Measurements from ENCODE around the gene PHOX2A. TPM values are rescaled to one million over a fixed set of nuclear protein-coding genes. Genes with fewer than 3 reads are reported as not detected.
"Not testable (repeated sequence)": the region's sequence is repeated elsewhere in the genome, so short reads cannot be mapped to it uniquely, and the experiment has no call there.

PHOX2A gene
- total and polyA plus RNA-seq, 12 donors, result not detected

- DNase-seq (no peak), ATAC-seq (no peak)
- TF ChIP-seq CTCF (IDR thresholded peaks at IDR 0.05), result no peak
- Histone ChIP-seq H3K4me3 (no peak overlapping the region), H3K27ac (no peak overlapping the region), H3K27me3 (peaks cover 0 to 41% (median 16%) of the 10 kb centered on the region in 7 donors), H3K9me3 (no peaks in the 10 kb centered on the region), H3K4me1 (no peaks in the 10 kb centered on the region), H3K36me3 (no peaks in the 10 kb centered on the region)
- intact Hi-C loops (cut with DNase I), result no loop called here
Measured at GRCh38 chr11:72278905-72279304, 34.9 kb upstream of the PHOX2A start.

GRCh38 chr11:72274435-72274834 lies 30.5 kb upstream of the PHOX2A start:
- ATAC-seq (no peak), DNase-seq (no peak)
- 85 to 89% methylated on average over 6 of the region's 6 CpGs for WGBS, 2 donors
- no peak overlapping the region for H3K4me3 ChIP-seq
- H3K27me3 ChIP-seq, result peaks cover 0 to 25% (median 7%) of the 10 kb centered on the region in 7 donors
- intact Hi-C loops (cut with DNase I), result no loop called here
- no peak for TF ChIP-seq CTCF (IDR thresholded peaks at IDR 0.05)
- H3K9me3 ChIP-seq, result no peaks in the 10 kb centered on the region
- H3K27ac ChIP-seq, result no peak overlapping the region
- peaks cover 0 to 11% (median 0%) of the 10 kb centered on the region in 9 donors for H3K4me1 ChIP-seq
- H3K36me3 ChIP-seq, result no peaks in the 10 kb centered on the region

GRCh38 chr11:72271980-72272379 lies 28.0 kb upstream of the PHOX2A start:
- no peak for TF ChIP-seq CTCF (IDR thresholded peaks at IDR 0.05)
- Histone ChIP-seq H3K36me3 (no peaks in the 10 kb centered on the region), H3K9me3 (no peaks in the 10 kb centered on the region), H3K4me1 (peaks cover 0 to 13% (median 0%) of the 10 kb centered on the region in 9 donors), H3K27ac (no peak overlapping the region), H3K4me3 (no peak overlapping the region), H3K27me3 (peaks cover 0 to 33% (median 7%) of the 10 kb centered on the region in 7 donors)
- DNase-seq, result no peak
- 91 to 92% methylated on average over 1 of the region's 1 CpG for WGBS, 2 donors
- no peak for ATAC-seq
- intact Hi-C loops (cut with DNase I), result no loop called here

GRCh38 chr11:72267956-72268617 lies 24.1 kb upstream of the PHOX2A start:
- TF ChIP-seq CTCF (IDR thresholded peaks at IDR 0.05), result no peak
- WGBS, 2 donors, result 83 to 87% methylated on average over 2 of the region's 2 CpGs
- no peak for ATAC-seq
- H3K36me3 ChIP-seq, result no peaks in the 10 kb centered on the region
- peaks cover 0 to 14% (median 0%) of the 10 kb centered on the region in 9 donors for H3K4me1 ChIP-seq
- H3K9me3 ChIP-seq, result no peaks in the 10 kb centered on the region
- H3K27me3 ChIP-seq, result peaks cover 0 to 35% (median 12%) of the 10 kb centered on the region in 7 donors
- no peak for DNase-seq
- no peak overlapping the region for H3K27ac ChIP-seq
- intact Hi-C loops (cut with DNase I), result no loop called here
- no peak overlapping the region for H3K4me3 ChIP-seq

- H3K4me1 ChIP-seq; DNase-seq; H3K9me3 ChIP-seq; H3K27ac ChIP-seq; intact Hi-C loops (cut with DNase I); H3K4me3 ChIP-seq; ATAC-seq; H3K36me3 ChIP-seq: not testable (repeated sequence)
- 76 to 79% methylated on average over 5 of the region's 5 CpGs for WGBS, 2 donors
- peaks cover 0 to 42% (median 12%) of the 10 kb centered on the region in 7 donors for H3K27me3 ChIP-seq
Measured at GRCh38 chr11:72266960-72267359, 23.0 kb upstream of the PHOX2A start.
